Fibroblast of lung (primary cell): ENCODE results near the gene GINS1. TPM values are rescaled to one million over a fixed set of nuclear protein-coding genes. Genes with fewer than 3 reads are reported as not detected.

Experiments
- DNase-seq, 2 donors: peaks; one replicate each; pipeline versions ENCODE4 v3.0.0 to v3.0.0-alpha.2; 2010; ENCODE audit warnings: low read depth in 2 of 2
- H2AFZ ChIP-seq: 2 replicates; pipeline ENCODE4 v1.5.1; 2012; ENCODE audit warnings: low read length, control low read depth, inconsistent platforms
- H3K27ac ChIP-seq: 2 replicates; pipeline ENCODE4 v1.5.1; 2011; ENCODE audit warnings: low read length, control low read depth; ENCODE audit not compliant: insufficient read depth
- H3K27me3 ChIP-seq: 2 replicates; pipeline ENCODE4 v1.5.1; 2011; ENCODE audit warnings: mild to moderate bottlenecking, low read length; ENCODE audit not compliant: control insufficient read depth, insufficient read depth
- H3K36me3 ChIP-seq: 2 replicates; pipeline ENCODE4 v1.5.1; 2011; ENCODE audit warnings: low read length; ENCODE audit not compliant: control insufficient read depth, insufficient read depth
- H3K4me1 ChIP-seq: 2 replicates; pipeline ENCODE4 v1.5.1; 2011; ENCODE audit warnings: low read length; ENCODE audit not compliant: control insufficient read depth, insufficient read depth; ENCODE audit errors: extremely low read depth
- H3K4me2 ChIP-seq: 2 replicates; pipeline ENCODE4 v1.5.1; 2011; ENCODE audit warnings: low read length, control low read depth; ENCODE audit not compliant: insufficient read depth; ENCODE audit errors: extremely low read depth
- H3K4me3 ChIP-seq, 4 experiments: fragments of 200-600 bp in 1 of 4; sonication (generic) in 1 of 4; replicated peaks in 1 of 4; 2 replicates each; pipeline ENCODE4 v1.5.1; 2011 to 2016; ENCODE audit warnings: low read length in 4 of 4, low read depth in 3 of 4, mild to moderate bottlenecking in 3 of 4, control low read depth in 2 of 4, inconsistent platforms in 1 of 4, mixed read lengths in 1 of 4; ENCODE audit not compliant: insufficient read depth in 1 of 4; ENCODE audit errors: control extremely low read depth in 1 of 4
- H3K79me2 ChIP-seq: 2 replicates; pipeline ENCODE4 v1.5.1; 2012; ENCODE audit warnings: mild to moderate bottlenecking, low read length, inconsistent platforms; ENCODE audit not compliant: control insufficient read depth, insufficient read depth
- H3K9ac ChIP-seq: 2 replicates; pipeline ENCODE4 v1.5.1; 2011; ENCODE audit warnings: mild to moderate bottlenecking, low read length, control low read depth; ENCODE audit not compliant: insufficient read depth
- H3K9me3 ChIP-seq: 2 replicates; pipeline ENCODE4 v1.5.1; 2012; ENCODE audit warnings: low read depth, low read length; ENCODE audit not compliant: control insufficient read depth, insufficient read depth
- H4K20me1 ChIP-seq: 2 replicates; pipeline ENCODE4 v1.5.1; 2011; ENCODE audit warnings: low read length; ENCODE audit not compliant: control insufficient read depth, insufficient read depth; ENCODE audit errors: extremely low read depth
- CTCF ChIP-seq, 2 donors: IDR thresholded peaks in 1 of 2; conservative IDR thresholded peaks in 1 of 2; 1 replicate in 1 of 2; 2 replicates in 1 of 2; pipeline ENCODE4 v1.5.1; 2011 to 2012; ENCODE audit warnings: low read length in 2 of 2, control low read depth in 1 of 2, inconsistent platforms in 1 of 2, low read depth in 1 of 2, mild to moderate bottlenecking in 1 of 2
- EZH2 ChIP-seq: IDR thresholded peaks from 2 replicates; pipeline ENCODE4 v1.5.1; 2012; ENCODE audit warnings: low read length, control low read depth, mild to moderate bottlenecking; ENCODE audit errors: missing control alignments
- polyA plus RNA-seq, 2 donors: library from polyadenylated mRNA; depleted of rRNA in 1 of 2; stranded (reverse) in 1 of 2; unstranded in 1 of 2; fragments of >200 nt; gene quantifications; 2 replicates each; pipeline ENCODE4 v1.2.1, GENCODE V29; 2011 to 2012; ENCODE audit warnings: missing spikeins in 1 of 2
- total RNA-seq: library from RNA; depleted of rRNA; stranded (reverse); fragments of >200 nt; gene quantifications from 2 replicates; pipeline ENCODE4 v1.2.1, GENCODE V29; 2014

The GINS1 gene
- total and polyA plus RNA-seq, 2 donors (not counting 1 experiment from before 2014, with no cell fraction given) = 3.0 to 5.6 TPM

DNA sequence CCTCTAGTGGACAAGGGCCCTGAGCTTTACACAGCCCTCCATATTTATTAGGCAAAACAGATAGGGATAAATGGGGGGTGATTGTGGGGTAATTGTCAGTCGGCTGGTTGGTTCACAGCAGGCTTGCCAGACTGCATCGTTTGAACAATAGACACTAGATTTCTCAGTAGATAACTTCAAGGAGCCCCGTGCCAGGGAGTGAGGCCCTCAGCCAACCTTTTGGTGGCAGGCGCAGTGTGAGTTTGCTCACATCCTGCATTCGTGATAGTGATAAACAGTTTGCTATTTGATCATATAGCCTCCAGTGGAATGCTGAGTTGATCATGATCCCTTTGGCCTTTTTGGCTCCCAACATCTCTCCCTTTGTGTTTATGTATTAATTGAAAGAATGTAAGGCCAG lies 13.2 kb upstream of the GINS1 start:
- H2AFZ ChIP-seq = no peak overlapping the region
- peaks cover 10% of the 10 kb centered on the region for H3K79me2 ChIP-seq
- H3K4me3 ChIP-seq = no peak overlapping the region
- H3K36me3 ChIP-seq = no peaks in the 10 kb centered on the region
- no peak for DNase-seq
- no peaks in the 10 kb centered on the region for H3K27me3 ChIP-seq
- H4K20me1 ChIP-seq = no peaks in the 10 kb centered on the region
- H3K4me2 ChIP-seq = no peak overlapping the region
- H3K9ac ChIP-seq = no peak overlapping the region
- TF ChIP-seq EZH2 (no peak), CTCF (conservative IDR thresholded peaks at IDR 0.05 in 1 of 2, IDR thresholded peaks at IDR 0.05 in 1 of 2; ENCODE audit: low read depth in 1 of 2, low read length in 2 of 2) (no peak)
- no peak overlapping the region for H3K27ac ChIP-seq
- H3K9me3 ChIP-seq = no peaks in the 10 kb centered on the region
- peaks cover 6% of the 10 kb centered on the region for H3K4me1 ChIP-seq

DNA sequence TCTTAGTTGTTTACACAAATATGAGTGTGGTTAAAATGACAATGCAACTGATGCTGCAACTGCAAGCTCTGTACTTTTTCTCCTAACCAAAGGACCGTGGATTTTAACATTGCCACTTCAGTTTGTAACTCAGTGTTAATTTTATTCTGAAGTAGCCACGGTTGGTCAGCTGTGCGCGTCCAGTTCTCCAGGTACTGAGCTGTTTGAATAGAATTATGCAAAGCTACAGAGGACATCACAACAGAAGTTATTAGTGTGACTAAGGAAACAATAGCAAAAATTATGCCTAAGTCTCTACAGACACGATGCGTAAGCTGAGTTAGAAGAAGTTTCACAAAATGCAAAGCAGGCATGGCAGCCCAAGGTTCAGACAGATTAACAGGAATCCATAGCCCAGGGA lies 12.5 kb upstream of the GINS1 start:
- Histone ChIP-seq H3K4me2 (no peak overlapping the region), H3K9ac (no peak overlapping the region), H3K9me3 (no peaks in the 10 kb centered on the region), H4K20me1 (no peaks in the 10 kb centered on the region), H3K36me3 (no peaks in the 10 kb centered on the region), H3K4me3 (no peak overlapping the region), H3K4me1 (peaks cover 6% of the 10 kb centered on the region), H3K79me2 (peaks cover 3% of the 10 kb centered on the region), H3K27ac (no peak overlapping the region), H2AFZ (no peak overlapping the region), H3K27me3 (no peaks in the 10 kb centered on the region)
- TF ChIP-seq CTCF (conservative IDR thresholded peaks at IDR 0.05 in 1 of 2, IDR thresholded peaks at IDR 0.05 in 1 of 2; ENCODE audit: low read depth in 1 of 2, low read length in 2 of 2) (no peak), EZH2 (no peak)
- DNase-seq = no peak

DNA sequence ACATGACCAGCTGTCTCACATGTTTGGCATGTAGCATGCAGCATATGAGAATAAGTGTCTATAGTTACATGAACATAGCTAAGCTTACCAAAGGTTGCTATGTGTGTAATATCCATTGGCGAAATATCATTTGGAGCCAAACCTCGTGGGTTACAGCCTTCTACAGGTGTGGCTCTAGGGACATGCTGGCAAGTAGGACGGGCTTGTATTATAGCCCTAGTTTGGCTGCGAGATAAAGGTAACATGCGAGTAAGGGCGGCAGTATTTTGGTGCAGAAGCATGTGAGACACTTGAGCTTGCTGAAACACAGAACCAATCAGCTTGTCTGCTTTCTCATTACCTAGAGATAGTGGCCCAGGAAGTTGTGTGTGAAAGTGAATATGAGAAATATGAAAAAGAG lies 10.4 kb upstream of the GINS1 start:
- H3K9ac ChIP-seq = no peak overlapping the region

More for the DNA sequence above, 10.4 kb upstream of the GINS1 start:
- Histone ChIP-seq H3K4me3 (no peak overlapping the region), H3K9me3 (no peaks in the 10 kb centered on the region), H3K4me2 (no peak overlapping the region), H4K20me1 (no peaks in the 10 kb centered on the region), H2AFZ (no peak overlapping the region), H3K27me3 (no peaks in the 10 kb centered on the region), H3K36me3 (no peaks in the 10 kb centered on the region), H3K27ac (no peak overlapping the region), H3K79me2 (no peaks in the 10 kb centered on the region), H3K4me1 (peaks cover 6% of the 10 kb centered on the region)
- no peak for DNase-seq
- TF ChIP-seq EZH2 (no peak), CTCF (conservative IDR thresholded peaks at IDR 0.05 in 1 of 2, IDR thresholded peaks at IDR 0.05 in 1 of 2; ENCODE audit: low read depth in 1 of 2, low read length in 2 of 2) (no peak)
